Endometrial microvascular endothelial cells (primary cell): Measurements from ENCODE around the gene ACTA2. TPM values are rescaled to one million over a fixed set of nuclear protein-coding genes. Genes with fewer than 3 reads are reported as not detected.

Source experiments
- in situ Hi-C: cut with HindIII; loops from 2 replicates; pipeline ENCODE4 v1.10.0; 2017; ENCODE audit warnings: low sequenced_read_pairs, low pct_unique_long_range_greater_than_20kb; ENCODE audit errors: inconsistent ontology term
- total RNA-seq: library from RNA; depleted of rRNA; stranded (reverse); fragments of >200 nt; gene quantifications from one replicate; pipeline ENCODE4 v1.2.3, GENCODE V29; 2015; ENCODE audit errors: inconsistent ontology term

Gene ACTA2
- total RNA-seq, 1 donor from 2014 or later, result 36.9 TPM

DNA sequence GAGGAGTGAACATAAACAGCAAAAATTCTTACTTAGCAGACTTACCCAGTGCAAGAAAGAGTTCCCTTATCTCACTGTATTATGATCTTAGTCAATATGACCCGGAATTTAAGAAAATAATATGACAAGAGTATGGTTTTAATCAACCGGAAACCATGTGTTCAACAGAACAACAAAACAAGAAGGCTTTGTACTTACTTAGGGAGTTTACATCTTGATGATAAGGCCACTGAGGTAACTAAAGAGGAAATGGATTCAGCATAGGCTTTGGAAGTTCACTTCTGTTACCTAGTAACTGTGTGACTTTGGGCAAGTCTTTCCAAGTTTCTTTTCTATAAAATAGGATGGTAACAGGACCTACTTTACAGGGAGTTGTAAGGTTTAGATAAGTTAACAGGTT, 30.6 kb upstream of the ACTA2 start:
- in situ Hi-C loops, result no loop called here

GRCh38 chr10:88982366-88982765, 29.8 kb upstream of the ACTA2 start:
- in situ Hi-C loops, result no loop called here

GRCh38 chr10:88981435-88981834, 28.9 kb upstream of the ACTA2 start:
- in situ Hi-C loops, result no loop called here

GRCh38 chr10:88980800-88981199, 28.2 kb upstream of the ACTA2 start:
- in situ Hi-C loops, result no loop called here

- in situ Hi-C loops, result no loop called here
Measured at GRCh38 chr10:88980247-88980646, 27.7 kb upstream of the ACTA2 start.

DNA sequence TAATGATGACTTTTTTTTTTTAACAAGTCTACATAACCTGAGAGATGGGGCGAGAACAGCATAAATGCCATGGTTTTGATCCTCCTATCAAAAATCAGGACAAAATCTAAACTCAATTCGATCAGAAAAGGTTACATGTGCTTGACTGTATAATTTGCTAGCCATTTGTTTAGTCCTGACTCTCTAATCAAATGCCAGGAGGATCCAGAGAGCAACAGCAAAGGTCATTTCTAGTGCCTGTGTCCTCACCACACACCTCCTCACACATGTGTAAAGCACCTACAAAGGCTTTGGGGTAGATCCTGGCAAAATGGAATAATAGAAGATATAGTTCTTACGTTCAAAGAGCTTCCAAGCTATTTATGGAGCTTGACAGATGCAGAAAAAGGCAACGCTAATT, 27.0 kb upstream of the ACTA2 start:
- in situ Hi-C loops, result no loop called here

DNA sequence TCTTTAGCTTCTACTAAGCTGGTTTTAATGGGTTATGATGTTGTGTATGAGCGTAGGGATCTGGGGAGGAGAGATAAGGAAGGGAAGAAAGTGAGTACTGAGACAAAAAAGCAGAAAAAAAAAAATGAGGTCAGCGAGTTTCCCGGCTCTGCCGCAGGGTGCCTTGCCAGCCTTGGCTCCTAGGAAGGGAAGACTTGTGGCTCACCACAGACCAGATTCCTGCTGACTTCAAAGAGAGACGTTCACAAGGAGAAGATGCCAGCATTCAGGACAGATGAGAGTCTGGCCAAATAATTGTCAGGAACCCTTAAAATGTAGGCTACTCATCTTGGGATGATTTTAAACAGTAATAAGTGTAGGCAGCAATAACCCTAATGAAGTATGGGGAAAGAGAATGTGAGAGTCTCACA, 26.6 kb upstream of the ACTA2 start:
- in situ Hi-C loops, result no loop called here

DNA sequence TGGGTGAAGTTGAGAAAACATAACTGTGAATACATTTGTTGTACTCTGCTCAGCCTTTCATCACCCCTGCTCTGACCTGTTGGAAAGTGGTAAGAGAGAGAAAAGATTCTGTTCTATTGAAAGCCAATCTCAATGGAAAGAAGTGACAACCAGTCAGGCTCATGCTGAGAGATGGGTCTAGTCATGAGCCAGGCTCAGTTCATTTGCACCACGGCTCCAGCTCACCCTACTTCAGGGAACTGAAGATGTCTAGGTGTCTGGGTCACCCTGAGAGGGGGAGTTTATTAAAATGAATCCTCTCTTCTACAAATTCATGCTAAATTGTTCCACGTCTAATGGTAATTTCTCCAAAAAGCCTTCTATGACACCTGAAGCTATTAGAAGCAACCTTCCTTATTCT, 25.9 kb upstream of the ACTA2 start:
- in situ Hi-C loops, result no loop called here

- in situ Hi-C loops, result no loop called here
Measured at GRCh38 chr10:88975377-88975720, 22.8 kb upstream of the ACTA2 start.

GRCh38 chr10:88974446-88975376, 22.1 kb upstream of the ACTA2 start:
- in situ Hi-C loops, result no loop called here

DNA sequence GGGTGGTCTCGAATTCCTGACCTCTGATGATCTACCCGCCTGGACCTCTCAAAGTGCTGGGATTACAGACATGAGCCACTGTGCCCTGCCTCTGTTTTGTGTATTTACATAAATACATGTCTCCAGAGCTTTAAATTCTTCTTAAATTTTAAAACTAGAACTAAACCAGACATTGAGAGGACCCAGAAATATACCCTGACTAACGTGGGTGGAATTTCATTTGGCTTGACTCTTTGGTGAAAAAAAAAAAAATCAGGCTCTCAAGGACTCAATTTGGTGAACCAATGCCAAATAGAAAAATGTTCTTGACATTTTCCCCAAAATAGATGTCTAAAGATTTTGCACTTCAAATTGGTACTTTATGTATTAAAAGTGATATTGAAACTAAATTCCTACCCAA, 21.4 kb upstream of the ACTA2 start:
- in situ Hi-C loops, result no loop called here

DNA sequence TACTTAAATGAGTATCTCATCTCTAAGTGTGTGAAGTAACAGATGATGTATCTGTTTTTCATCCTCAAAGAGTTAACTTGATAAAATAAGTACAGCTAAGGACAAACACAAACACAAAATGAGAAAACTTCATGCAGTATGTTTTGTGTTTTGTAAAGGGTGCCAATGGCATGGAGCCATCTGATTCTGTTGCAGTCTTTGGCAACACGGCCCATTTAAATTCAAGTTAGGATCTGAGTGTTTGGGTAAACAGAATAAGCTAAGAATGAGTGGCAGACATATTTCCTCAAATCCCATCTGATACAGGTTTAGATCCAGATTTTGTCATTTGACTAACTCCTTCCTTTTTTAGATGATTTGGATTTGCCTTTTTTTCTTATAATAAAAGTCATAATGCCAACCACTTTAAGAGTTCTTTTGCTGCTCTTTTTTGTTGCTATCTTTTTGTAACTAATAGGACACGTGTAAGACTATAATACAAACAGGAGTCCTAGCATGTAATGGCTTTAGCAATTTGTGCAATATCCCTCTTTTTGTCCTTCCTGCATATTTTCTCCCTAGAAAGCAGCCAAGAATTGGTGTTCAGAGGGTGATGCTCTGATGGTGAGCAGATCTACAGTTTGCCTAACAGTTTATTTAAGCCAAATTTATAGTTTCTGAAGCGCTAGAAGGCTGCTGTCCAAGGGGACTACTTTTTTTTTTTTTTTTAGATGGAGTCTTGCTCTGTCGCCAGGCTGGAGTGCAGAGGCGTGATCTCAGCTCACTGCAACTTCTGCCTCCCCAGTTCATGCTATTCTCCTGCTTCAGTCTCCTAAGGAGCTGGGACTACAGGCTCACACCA, 18.9 kb upstream of the ACTA2 start:
- in situ Hi-C loops, result no loop called here

- in situ Hi-C loops, result no loop called here
Measured at GRCh38 chr10:88968391-88968790, 15.8 kb upstream of the ACTA2 start.

- in situ Hi-C loops, result no loop called here
Measured at GRCh38 chr10:88966797-88967196, 14.2 kb upstream of the ACTA2 start.

DNA sequence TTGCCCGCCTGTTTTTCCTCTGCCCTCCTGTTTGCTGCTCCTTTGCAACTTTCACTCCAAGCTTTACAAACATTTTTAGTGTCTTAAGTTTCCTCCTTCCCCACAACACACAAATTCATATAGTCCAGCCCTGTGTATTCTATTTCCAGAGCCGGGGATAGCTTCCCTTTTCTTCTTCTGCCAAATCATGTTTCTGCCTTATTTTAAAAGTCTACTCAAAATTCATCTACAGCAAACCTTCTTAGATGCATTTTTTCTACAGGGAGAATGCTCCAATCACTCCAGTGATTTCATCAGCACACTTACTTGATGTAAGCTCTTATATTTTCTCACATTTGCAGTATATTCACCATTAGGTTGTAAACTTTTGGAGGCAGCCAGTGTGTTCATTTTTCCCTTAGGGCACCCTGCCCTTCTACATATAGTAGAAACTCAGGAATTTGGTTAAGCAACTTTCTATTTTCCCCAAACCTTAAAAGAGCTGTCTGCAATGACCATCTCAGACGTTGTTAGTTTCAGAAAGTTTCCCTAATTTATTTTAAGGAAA, 12.4 kb upstream of the ACTA2 start:
- in situ Hi-C loops, result no loop called here

DNA sequence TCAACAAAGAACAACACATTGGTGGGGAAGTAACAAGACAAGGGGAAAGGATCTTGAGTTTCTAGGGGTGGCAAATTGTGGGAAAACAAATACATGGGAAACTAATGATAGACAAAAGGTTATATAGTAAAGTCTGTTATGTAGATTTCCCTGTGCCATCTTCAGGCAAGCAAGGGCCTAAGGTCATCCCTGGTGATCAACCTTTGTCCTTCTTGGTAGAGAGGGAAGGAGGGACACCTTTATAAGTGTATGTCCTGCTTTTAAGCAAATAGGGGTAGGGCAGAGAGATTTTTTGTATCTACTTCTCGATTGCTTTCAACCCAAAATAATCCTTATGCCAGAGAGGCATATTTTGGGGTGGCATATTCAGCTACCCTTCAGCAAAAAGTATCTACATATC, 11.8 kb upstream of the ACTA2 start:
- in situ Hi-C loops, result no loop called here

DNA sequence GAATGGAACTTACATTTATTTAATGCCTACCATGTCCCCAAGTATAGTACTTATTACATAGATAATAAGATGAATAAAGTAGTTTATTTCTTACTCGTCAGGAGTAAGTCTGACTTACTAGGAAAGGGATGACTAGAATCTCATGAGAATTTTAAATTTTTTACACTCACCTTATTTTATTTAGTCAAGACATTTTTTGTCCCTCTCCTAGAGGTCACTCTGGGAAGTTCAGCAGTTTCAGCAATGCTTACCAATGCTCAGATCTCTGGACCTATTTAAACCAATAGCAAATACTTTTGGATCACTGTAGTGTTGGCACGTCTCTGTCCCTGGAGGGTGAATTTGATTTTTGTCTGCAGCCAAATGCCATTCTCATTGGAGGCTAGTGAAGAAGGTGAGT, 10.7 kb upstream of the ACTA2 start:
- in situ Hi-C loops, result no loop called here

DNA sequence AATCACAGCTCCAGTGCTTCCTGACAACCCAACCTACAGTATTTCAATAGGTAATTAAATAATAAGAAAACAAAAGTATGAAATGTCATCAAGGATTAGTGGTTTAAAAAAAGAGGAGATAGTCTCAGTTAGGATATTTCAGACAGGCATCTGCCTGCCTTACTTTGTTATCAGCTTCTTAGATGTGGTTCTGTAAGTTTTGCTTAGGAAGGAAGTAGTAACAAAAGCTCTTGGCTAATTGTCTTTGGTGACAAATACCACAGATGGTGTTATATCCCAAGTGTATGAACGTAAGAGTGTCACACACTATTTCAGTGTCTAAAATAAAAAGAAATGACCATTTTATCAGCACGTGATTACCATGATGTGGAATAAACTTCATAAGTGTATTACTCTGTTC, 9.8 kb upstream of the ACTA2 start:
- in situ Hi-C loops, result no loop called here

- in situ Hi-C loops, result no loop called here
Measured at GRCh38 chr10:88961266-88961665, 8.7 kb upstream of the ACTA2 start.

GRCh38 chr10:88960802-88961201, 8.2 kb upstream of the ACTA2 start:
- in situ Hi-C loops, result no loop called here
